OCI-LY7 (cell line): ENCODE measurements around the gene GCLC. TPM values are rescaled to one million over a fixed set of nuclear protein-coding genes. Genes with fewer than 3 reads are reported as not detected.

Experiments used
- BruUV-seq: library from RNA; stranded (reverse); fragments of 400-500 nt; replicated peaks from 2 replicates; lab custom pipeline; 2021; lab: Mats Ljungman, UMichigan
- CTCF ChIA-PET: fragments of 300-600 bp; sonication (Branson Sonifier 250); formaldehyde crosslinking; loops from one replicate; lab custom pipeline; 2022; ENCODE audit warnings: antibody characterized with exemption; ENCODE audit not compliant: unreplicated experiment; lab: Charles Lee
- POLR2A ChIA-PET: fragments of 300-600 bp; sonication (Branson Sonifier 250); formaldehyde crosslinking; loops from one replicate; lab custom pipeline; 2022; ENCODE audit warnings: antibody characterized with exemption; lab: Charles Lee
- DNase-seq: peaks from one replicate; pipeline ENCODE4 v3.0.0-alpha.2; 2015; ENCODE audit warnings: low spot score
- H2AFZ ChIP-seq: fragments of 200-600 bp; sonication (generic), shearing (Covaris generic); 2 replicates; pipeline ENCODE4 v1.6.1; 2014; ENCODE audit warnings: mild to moderate bottlenecking, antibody characterized with exemption, low read length, moderate library complexity
- H3K27ac ChIP-seq: fragments of 200-600 bp; sonication (generic); 2 replicates; pipeline ENCODE4 v1.5.1; 2014; ENCODE audit warnings: mixed run types, low read depth, mild to moderate bottlenecking, moderate library complexity, low read length, inconsistent platforms; ENCODE audit not compliant: poor library complexity, severe bottlenecking
- H3K36me3 ChIP-seq: fragments of 200-600 bp; sonication (generic); 2 replicates; pipeline ENCODE4 v1.6.1; 2014; ENCODE audit warnings: mild to moderate bottlenecking, antibody characterized with exemption, low read length, moderate library complexity, mixed read lengths; ENCODE audit not compliant: insufficient read depth
- H3K4me1 ChIP-seq: fragments of 200-600 bp; sonication (generic); 2 replicates; pipeline ENCODE4 v1.5.1; 2014; ENCODE audit warnings: mild to moderate bottlenecking, low read length; ENCODE audit not compliant: insufficient read depth, poor library complexity, severe bottlenecking
- H3K4me2 ChIP-seq: fragments of 200-600 bp; sonication (generic); 2 replicates; pipeline ENCODE4 v1.6.1; 2014; ENCODE audit warnings: mild to moderate bottlenecking, low read length
- H3K4me3 ChIP-seq: fragments of 200-600 bp; sonication (generic); 2 replicates; pipeline ENCODE4 v1.5.1; 2014; ENCODE audit warnings: mild to moderate bottlenecking, low read depth, low read length; ENCODE audit not compliant: poor library complexity, severe bottlenecking
- H3K79me2 ChIP-seq: fragments of 200-600 bp; sonication (generic); 2 replicates; pipeline ENCODE4 v1.6.1; 2016; ENCODE audit warnings: low read depth, mild to moderate bottlenecking, low read length, moderate library complexity, mixed read lengths; ENCODE audit not compliant: insufficient read depth
- H3K9me2 ChIP-seq: fragments of 200-600 bp; sonication (generic); 2 replicates; pipeline ENCODE4 v1.6.1; 2016; ENCODE audit warnings: mild to moderate bottlenecking, low read length, mixed read lengths; ENCODE audit not compliant: insufficient read depth
- H3K9me3 ChIP-seq: fragments of 200-600 bp; sonication (generic); 2 replicates; pipeline ENCODE4 v1.6.1; 2014; ENCODE audit warnings: mild to moderate bottlenecking, mixed run types, low read length, mixed read lengths
- H4K20me1 ChIP-seq: fragments of 200-600 bp; sonication (generic); 2 replicates; pipeline ENCODE4 v1.6.1; 2014; ENCODE audit warnings: mild to moderate bottlenecking, antibody characterized with exemption, low read length, moderate library complexity, mixed read lengths; ENCODE audit not compliant: insufficient read depth
- EZH2phosphoT487 ChIP-seq: fragments of 200-600 bp; sonication (generic); IDR thresholded peaks from 2 replicates; pipeline ENCODE4 v1.6.1; 2018; ENCODE audit warnings: low read depth, borderline replicate concordance, mild to moderate bottlenecking, mixed run types, antibody characterized with exemption, low read length, moderate library complexity, mixed read lengths
- intact Hi-C: fragments of 100-400 bp; cut with micrococcal nuclease; formaldehyde crosslinking; loops from one replicate; pipeline ENCODE4 v1.10.0; 2022; ENCODE audit not compliant: unreplicated experiment
- total RNA-seq, 2 experiments: library from RNA; depleted of rRNA in 1 of 2; stranded (reverse); fragments of >200 nt in 1 of 2; shearing (Covaris generic) in 1 of 2; gene quantifications; 2 replicates each; pipeline ENCODE4 v1.2.3, GENCODE V29; 2014 to 2022
- TF ChIP-seq, protein P1 (sequence below): fragments of 200-600 bp; sonication (generic); conservative IDR thresholded peaks from 2 replicates; pipeline ENCODE4 v1.5.1; 2014; ENCODE audit warnings: mild to moderate bottlenecking, antibody characterized with exemption, low read length, moderate library complexity, mixed read lengths

Gene GCLC
- total RNA-seq, 2 experiments from 2014 or later, result 14.3 to 30.4 TPM

DNA sequence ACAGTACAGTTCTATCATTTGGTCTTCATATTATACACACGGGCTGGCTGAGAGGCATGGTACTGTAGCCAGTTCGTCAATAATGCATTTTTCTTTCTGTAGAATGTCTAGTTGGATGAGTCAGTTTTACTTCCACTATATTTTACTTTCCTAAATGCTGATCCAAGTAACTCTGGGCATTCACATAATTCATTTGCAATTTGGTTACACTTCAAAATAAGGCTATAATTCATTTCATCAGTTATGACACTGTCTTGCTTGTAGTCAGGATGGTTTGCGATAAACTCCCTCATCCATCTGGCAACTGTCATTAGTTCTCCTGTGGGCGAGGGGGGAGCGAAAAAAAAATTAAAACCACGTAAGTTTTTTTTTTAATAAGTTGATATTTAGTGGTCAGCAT is 46.3 kb downstream of the GCLC start:
- Histone ChIP-seq H3K4me1 (no peaks in the 10 kb centered on the region), H4K20me1 (no peaks in the 10 kb centered on the region), H3K4me3 (no peak overlapping the region), H3K9me3 (no peaks in the 10 kb centered on the region), H2AFZ (no peak overlapping the region), H3K36me3 (peaks cover 37% of the 10 kb centered on the region; the same call in 1 of the 2 replicates), H3K27ac (no peak overlapping the region), H3K79me2 (no peaks in the 10 kb centered on the region), H3K9me2 (no peaks in the 10 kb centered on the region), H3K4me2 (no peak overlapping the region)
- ChIA-PET CTCF (no interaction called here), POLR2A (interaction anchor here (1.2 kb wide), 1 partner anchor 19 kb away, joined by 5 read pairs; no protein-coding TSS in a partner anchor)
- intact Hi-C loops, result no loop called here
- TF ChIP-seq, protein P1, sequence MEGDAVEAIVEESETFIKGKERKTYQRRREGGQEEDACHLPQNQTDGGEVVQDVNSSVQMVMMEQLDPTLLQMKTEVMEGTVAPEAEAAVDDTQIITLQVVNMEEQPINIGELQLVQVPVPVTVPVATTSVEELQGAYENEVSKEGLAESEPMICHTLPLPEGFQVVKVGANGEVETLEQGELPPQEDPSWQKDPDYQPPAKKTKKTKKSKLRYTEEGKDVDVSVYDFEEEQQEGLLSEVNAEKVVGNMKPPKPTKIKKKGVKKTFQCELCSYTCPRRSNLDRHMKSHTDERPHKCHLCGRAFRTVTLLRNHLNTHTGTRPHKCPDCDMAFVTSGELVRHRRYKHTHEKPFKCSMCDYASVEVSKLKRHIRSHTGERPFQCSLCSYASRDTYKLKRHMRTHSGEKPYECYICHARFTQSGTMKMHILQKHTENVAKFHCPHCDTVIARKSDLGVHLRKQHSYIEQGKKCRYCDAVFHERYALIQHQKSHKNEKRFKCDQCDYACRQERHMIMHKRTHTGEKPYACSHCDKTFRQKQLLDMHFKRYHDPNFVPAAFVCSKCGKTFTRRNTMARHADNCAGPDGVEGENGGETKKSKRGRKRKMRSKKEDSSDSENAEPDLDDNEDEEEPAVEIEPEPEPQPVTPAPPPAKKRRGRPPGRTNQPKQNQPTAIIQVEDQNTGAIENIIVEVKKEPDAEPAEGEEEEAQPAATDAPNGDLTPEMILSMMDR, result no peak
- no peak for TF ChIP-seq EZH2phosphoT487
- no TSS peak for BruUV-seq
- no peak for DNase-seq

DNA sequence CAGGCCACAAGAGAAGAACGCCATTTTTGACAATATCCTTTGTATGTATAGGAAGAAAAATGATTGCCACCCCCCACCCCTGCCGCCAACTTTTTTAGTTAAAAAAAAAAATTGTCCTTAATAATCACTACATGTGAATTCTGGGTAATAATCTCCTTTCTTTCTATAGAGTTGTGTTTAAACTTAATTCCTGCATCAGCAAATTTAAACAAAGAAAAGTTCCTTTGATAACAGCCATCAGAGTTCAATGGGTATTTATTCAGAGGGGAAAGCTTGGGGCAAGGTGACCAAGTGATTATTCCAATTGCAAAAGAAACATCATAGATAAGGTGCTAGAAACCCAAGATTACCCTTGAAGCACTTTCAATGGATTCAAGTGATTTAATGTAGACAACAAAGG is 47.0 kb downstream of the GCLC start:
- Histone ChIP-seq H3K4me3 (no peak overlapping the region), H3K36me3 (peaks cover 31% of the 10 kb centered on the region; the same call in 1 of the 2 replicates), H3K9me2 (no peaks in the 10 kb centered on the region), H3K9me3 (no peaks in the 10 kb centered on the region), H2AFZ (no peak overlapping the region), H3K79me2 (no peaks in the 10 kb centered on the region), H3K27ac (no peak overlapping the region), H4K20me1 (no peaks in the 10 kb centered on the region), H3K4me2 (no peak overlapping the region), H3K4me1 (no peaks in the 10 kb centered on the region)
- TF ChIP-seq, protein P1, result no peak
- TF ChIP-seq EZH2phosphoT487, result no peak
- no peak for DNase-seq
- POLR2A ChIA-PET, result interaction anchor here (0.5 to 1.3 kb wide), 2 partner anchors 13 to 203 kb away, joined by 3 read pairs; no protein-coding TSS in a partner anchor
- intact Hi-C loops, result no loop called here
- BruUV-seq, result no TSS peak
- CTCF ChIA-PET, result no interaction called here

DNA sequence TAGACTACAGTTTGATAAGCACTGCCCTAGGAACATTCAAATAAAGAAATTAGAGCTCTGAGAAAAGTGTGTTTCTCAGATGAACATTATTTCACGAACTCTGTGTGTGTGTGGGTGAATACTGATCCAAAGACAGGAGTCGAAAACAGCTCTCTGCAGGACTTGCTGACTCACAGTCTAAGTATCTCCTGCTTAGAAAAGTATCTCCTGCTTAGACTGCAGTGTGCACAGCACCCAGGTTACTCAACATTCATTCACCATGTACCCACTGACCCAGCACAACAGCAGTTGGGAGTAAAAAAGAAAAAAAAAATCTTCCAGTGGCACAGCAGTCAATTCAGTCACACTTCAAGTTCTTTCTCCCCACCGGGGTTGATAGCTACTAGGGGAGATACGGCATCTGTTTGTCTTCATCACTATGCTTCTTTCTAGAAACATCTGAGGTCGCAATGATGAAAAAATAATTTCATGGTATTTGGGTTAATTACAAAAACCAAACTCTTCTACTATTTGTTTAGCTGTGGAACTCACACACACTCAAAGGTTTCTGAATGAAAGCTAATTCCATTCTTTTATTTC is 48.0 kb downstream of the GCLC start:
- Histone ChIP-seq H3K4me3 (no peak overlapping the region), H3K79me2 (no peaks in the 10 kb centered on the region), H3K4me1 (no peaks in the 10 kb centered on the region), H4K20me1 (no peaks in the 10 kb centered on the region), H3K27ac (no peak overlapping the region), H2AFZ (no peak overlapping the region), H3K36me3 (peaks cover 26% of the 10 kb centered on the region; the same call in 1 of the 2 replicates), H3K9me3 (no peaks in the 10 kb centered on the region), H3K9me2 (no peaks in the 10 kb centered on the region), H3K4me2 (no peak overlapping the region)
- DNase-seq, result no peak
- BruUV-seq, result no TSS peak
- CTCF ChIA-PET, result interaction anchor here (0.6 to 0.7 kb wide), 2 partner anchors 154 to 413 kb away, joined by 3 read pairs; no protein-coding TSS in a partner anchor
- TF ChIP-seq, protein P1, result no peak
- TF ChIP-seq EZH2phosphoT487, result no peak
- POLR2A ChIA-PET, result interaction anchor here (0.6 to 1.4 kb wide), 6 partner anchors 10 to 635 kb away, joined by 3 to 12 read pairs (median 4); no protein-coding TSS in a partner anchor
- intact Hi-C loops, result loop anchor here (1.0 kb wide), 1 partner anchor 231 kb away; no protein-coding TSS in a partner anchor
